ENCODE results near the gene GBGT1.

GRCh38 chr9:133134388-133135145, 29.1 kb downstream of the GBGT1 start:
- TF ChIP-seq NFE2L2 (IDR thresholded peaks at IDR 0.05; ENCODE audit: low read depth, low read length) (no peak), CTCF (conservative IDR thresholded peaks at IDR 0.05; ENCODE audit: low read depth, low read length) (no peak), SMC3 (IDR thresholded peaks at IDR 0.05; ENCODE audit: low read depth, low read length) (no peak), POLR2A (IDR thresholded peaks at IDR 0.05; ENCODE audit: low read depth, low read length) (no peak), RFX5 (IDR thresholded peaks at IDR 0.05; ENCODE audit: low read depth, low read length) (no peak), MAFK (IDR thresholded peaks at IDR 0.05; ENCODE audit: low read depth, low read length) (no peak), MXI1 (IDR thresholded peaks at IDR 0.05; ENCODE audit: borderline replicate concordance, low read depth, low read length) (no peak), BHLHE40 (IDR thresholded peaks at IDR 0.05; ENCODE audit: low read depth, low read length) (no peak), RCOR1 (IDR thresholded peaks at IDR 0.05; ENCODE audit: insufficient replicate concordance, low read length) (no peak)
